Measurements from ENCODE around the gene RNF207. TPM values are rescaled to one million over a fixed set of nuclear protein-coding genes. Genes with fewer than 3 reads are reported as not detected.

Gene RNF207
- total and polyA plus RNA-seq, 10 of the 15 experiments (the other 5 are each of a cell fraction or from before 2014, with no cell fraction given), result 1.7 to 36.4 (median 13.1) TPM

GRCh38 chr1:6245086-6245868 is 39.4 kb downstream of the RNF207 start (continued):
- TF ChIP-seq SKIL (IDR thresholded peaks at IDR 0.05; ENCODE audit: low read depth, poor library complexity, severe bottlenecking) (no peak), BRCA1 (IDR thresholded peaks at IDR 0.05; ENCODE audit: low read depth, low read length) (no peak), NFYA (IDR thresholded peaks at IDR 0.05; ENCODE audit: borderline replicate concordance, low read depth, low read length) (no peak), SMAD1 (IDR thresholded peaks at IDR 0.05; ENCODE audit: low read depth, partially characterized antibody) (no peak), LARP7 (IDR thresholded peaks at IDR 0.05) (0 out of 2 replicates have a peak, but pooled peaks have one; percentile 62), NKRF (conservative IDR thresholded peaks at IDR 0.05) (peak; percentile 92), ZZZ3 (IDR thresholded peaks at IDR 0.05; ENCODE audit: control insufficient read depth, insufficient read length, low read depth) (no peak)
- TF ChIP-seq, protein P1, sequence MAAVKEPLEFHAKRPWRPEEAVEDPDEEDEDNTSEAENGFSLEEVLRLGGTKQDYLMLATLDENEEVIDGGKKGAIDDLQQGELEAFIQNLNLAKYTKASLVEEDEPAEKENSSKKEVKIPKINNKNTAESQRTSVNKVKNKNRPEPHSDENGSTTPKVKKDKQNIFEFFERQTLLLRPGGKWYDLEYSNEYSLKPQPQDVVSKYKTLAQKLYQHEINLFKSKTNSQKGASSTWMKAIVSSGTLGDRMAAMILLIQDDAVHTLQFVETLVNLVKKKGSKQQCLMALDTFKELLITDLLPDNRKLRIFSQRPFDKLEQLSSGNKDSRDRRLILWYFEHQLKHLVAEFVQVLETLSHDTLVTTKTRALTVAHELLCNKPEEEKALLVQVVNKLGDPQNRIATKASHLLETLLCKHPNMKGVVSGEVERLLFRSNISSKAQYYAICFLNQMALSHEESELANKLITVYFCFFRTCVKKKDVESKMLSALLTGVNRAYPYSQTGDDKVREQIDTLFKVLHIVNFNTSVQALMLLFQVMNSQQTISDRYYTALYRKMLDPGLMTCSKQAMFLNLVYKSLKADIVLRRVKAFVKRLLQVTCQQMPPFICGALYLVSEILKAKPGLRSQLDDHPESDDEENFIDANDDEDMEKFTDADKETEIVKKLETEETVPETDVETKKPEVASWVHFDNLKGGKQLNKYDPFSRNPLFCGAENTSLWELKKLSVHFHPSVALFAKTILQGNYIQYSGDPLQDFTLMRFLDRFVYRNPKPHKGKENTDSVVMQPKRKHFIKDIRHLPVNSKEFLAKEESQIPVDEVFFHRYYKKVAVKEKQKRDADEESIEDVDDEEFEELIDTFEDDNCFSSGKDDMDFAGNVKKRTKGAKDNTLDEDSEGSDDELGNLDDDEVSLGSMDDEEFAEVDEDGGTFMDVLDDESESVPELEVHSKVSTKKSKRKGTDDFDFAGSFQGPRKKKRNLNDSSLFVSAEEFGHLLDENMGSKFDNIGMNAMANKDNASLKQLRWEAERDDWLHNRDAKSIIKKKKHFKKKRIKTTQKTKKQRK (IDR thresholded peaks at IDR 0.05; ENCODE audit: low read depth, low read length), result no peak
- TF ChIP-seq, protein P2, sequence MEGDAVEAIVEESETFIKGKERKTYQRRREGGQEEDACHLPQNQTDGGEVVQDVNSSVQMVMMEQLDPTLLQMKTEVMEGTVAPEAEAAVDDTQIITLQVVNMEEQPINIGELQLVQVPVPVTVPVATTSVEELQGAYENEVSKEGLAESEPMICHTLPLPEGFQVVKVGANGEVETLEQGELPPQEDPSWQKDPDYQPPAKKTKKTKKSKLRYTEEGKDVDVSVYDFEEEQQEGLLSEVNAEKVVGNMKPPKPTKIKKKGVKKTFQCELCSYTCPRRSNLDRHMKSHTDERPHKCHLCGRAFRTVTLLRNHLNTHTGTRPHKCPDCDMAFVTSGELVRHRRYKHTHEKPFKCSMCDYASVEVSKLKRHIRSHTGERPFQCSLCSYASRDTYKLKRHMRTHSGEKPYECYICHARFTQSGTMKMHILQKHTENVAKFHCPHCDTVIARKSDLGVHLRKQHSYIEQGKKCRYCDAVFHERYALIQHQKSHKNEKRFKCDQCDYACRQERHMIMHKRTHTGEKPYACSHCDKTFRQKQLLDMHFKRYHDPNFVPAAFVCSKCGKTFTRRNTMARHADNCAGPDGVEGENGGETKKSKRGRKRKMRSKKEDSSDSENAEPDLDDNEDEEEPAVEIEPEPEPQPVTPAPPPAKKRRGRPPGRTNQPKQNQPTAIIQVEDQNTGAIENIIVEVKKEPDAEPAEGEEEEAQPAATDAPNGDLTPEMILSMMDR (IDR thresholded peaks at IDR 0.05 in 2 of 3, conservative IDR thresholded peaks at IDR 0.05 in 1 of 3; ENCODE audit: control insufficient read depth in 2 of 3, extremely low read depth in 1 of 3, insufficient read depth in 1 of 3, low read depth in 3 of 3, low read length in 3 of 3), result peak; percentile 73 to 96 (median 85)
- TF ChIP-seq, protein P3, sequence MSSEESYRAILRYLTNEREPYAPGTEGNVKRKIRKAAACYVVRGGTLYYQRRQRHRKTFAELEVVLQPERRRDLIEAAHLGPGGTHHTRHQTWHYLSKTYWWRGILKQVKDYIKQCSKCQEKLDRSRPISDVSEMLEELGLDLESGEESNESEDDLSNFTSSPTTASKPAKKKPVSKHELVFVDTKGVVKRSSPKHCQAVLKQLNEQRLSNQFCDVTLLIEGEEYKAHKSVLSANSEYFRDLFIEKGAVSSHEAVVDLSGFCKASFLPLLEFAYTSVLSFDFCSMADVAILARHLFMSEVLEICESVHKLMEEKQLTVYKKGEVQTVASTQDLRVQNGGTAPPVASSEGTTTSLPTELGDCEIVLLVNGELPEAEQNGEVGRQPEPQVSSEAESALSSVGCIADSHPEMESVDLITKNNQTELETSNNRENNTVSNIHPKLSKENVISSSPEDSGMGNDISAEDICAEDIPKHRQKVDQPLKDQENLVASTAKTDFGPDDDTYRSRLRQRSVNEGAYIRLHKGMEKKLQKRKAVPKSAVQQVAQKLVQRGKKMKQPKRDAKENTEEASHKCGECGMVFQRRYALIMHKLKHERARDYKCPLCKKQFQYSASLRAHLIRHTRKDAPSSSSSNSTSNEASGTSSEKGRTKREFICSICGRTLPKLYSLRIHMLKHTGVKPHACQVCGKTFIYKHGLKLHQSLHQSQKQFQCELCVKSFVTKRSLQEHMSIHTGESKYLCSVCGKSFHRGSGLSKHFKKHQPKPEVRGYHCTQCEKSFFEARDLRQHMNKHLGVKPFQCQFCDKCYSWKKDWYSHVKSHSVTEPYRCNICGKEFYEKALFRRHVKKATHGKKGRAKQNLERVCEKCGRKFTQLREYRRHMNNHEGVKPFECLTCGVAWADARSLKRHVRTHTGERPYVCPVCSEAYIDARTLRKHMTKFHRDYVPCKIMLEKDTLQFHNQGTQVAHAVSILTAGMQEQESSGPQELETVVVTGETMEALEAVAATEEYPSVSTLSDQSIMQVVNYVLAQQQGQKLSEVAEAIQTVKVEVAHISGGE (CRISPR knock-in tag; IDR thresholded peaks at IDR 0.05), result no peak
- TF ChIP-seq, protein P4, sequence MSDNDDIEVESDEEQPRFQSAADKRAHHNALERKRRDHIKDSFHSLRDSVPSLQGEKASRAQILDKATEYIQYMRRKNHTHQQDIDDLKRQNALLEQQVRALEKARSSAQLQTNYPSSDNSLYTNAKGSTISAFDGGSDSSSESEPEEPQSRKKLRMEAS (IDR thresholded peaks at IDR 0.05; ENCODE audit: low read depth, low read length), result peak; percentile 60

Measured in GM12878 (cell line).